WTC11 (cell line): Measurements from ENCODE around the gene ACBD6. TPM values are rescaled to one million over a fixed set of nuclear protein-coding genes. Genes with fewer than 3 reads are reported as not detected.

Source experiments
- ATAC-seq: fragments of 200-7000 bp; cut with Tn5 transposase; 2 replicates; pipeline ENCODE4 v1.10.0; 2021; ENCODE audit warnings: mild to moderate bottlenecking, moderate library complexity
- CTCF ChIA-PET: fragments of 300-600 bp; sonication (Branson Sonifier 250); formaldehyde crosslinking; loops from one replicate; lab custom pipeline; 2021; ENCODE audit warnings: antibody characterized with exemption; lab: Charles Lee
- POLR2A ChIA-PET: fragments of 350-600 bp; sonication (Branson Sonifier 250); formaldehyde crosslinking; loops from one replicate; lab custom pipeline; 2021; ENCODE audit warnings: antibody characterized with exemption; lab: Charles Lee
- DNase-seq: peaks from one replicate; pipeline ENCODE4 v3.0.0; 2021; ENCODE audit warnings: low spot score
- H3K27ac Mint-ChIP-seq: 2 replicates; pipeline ENCODE4 v1.8.0; 2021; ENCODE audit warnings: mixed read lengths
- H3K27me3 Mint-ChIP-seq: 2 replicates; pipeline ENCODE4 v1.8.0; 2021; ENCODE audit warnings: low read depth, mild to moderate bottlenecking, moderate library complexity, mixed read lengths
- H3K36me3 Mint-ChIP-seq: 2 replicates; pipeline ENCODE4 v1.8.0; 2021; ENCODE audit warnings: mixed read lengths
- H3K4me1 Mint-ChIP-seq: 2 replicates; pipeline ENCODE4 v1.8.0; 2022; ENCODE audit warnings: mixed read lengths
- H3K4me3 Mint-ChIP-seq: 2 replicates; pipeline ENCODE4 v1.8.0; 2021; ENCODE audit warnings: mild to moderate bottlenecking, moderate library complexity, mixed read lengths
- H3K9me3 Mint-ChIP-seq: 2 replicates; pipeline ENCODE4 v1.8.0; 2021; ENCODE audit warnings: mixed read lengths
- AFF4 ChIP-seq: sonication (generic); formaldehyde crosslinking; IDR thresholded peaks from 2 replicates; pipeline ENCODE4 v1.8.1; 2023; ENCODE audit warnings: mild to moderate bottlenecking, missing genetic modification reagents, borderline replicate concordance
- ATF2 ChIP-seq: sonication (generic); formaldehyde crosslinking; IDR thresholded peaks from 2 replicates; pipeline ENCODE4 v1.8.1; 2022; ENCODE audit warnings: low read depth, missing genetic modification reagents, borderline replicate concordance
- ELF4 ChIP-seq: sonication (generic); formaldehyde crosslinking; IDR thresholded peaks from 2 replicates; pipeline ENCODE4 v1.8.1; 2022; ENCODE audit warnings: low read depth, mild to moderate bottlenecking, moderate library complexity, missing genetic modification reagents
- EMX1 ChIP-seq: fragments of 250-450 bp; sonication (Bioruptor Pico); IDR thresholded peaks from 2 replicates; pipeline ENCODE4 v1.8.0; 2021; ENCODE audit warnings: mild to moderate bottlenecking
- ESRRA ChIP-seq: sonication (generic); formaldehyde crosslinking; IDR thresholded peaks from 2 replicates; pipeline ENCODE4 v1.8.1; 2022; ENCODE audit warnings: mild to moderate bottlenecking, missing genetic modification reagents, borderline replicate concordance
- FOXK1 ChIP-seq: sonication (generic); formaldehyde crosslinking; IDR thresholded peaks from 2 replicates; pipeline ENCODE4 v1.8.0; 2022; ENCODE audit warnings: mild to moderate bottlenecking, moderate library complexity, missing genetic modification reagents
- FOXP4 ChIP-seq: sonication (generic); formaldehyde crosslinking; IDR thresholded peaks from 2 replicates; pipeline ENCODE4 v1.8.0; 2022; ENCODE audit warnings: mild to moderate bottlenecking, missing genetic modification reagents
- GRHL2 ChIP-seq: fragments of 250-450 bp; sonication (Bioruptor Pico); IDR thresholded peaks from 2 replicates; pipeline ENCODE4 v1.8.0; 2022; ENCODE audit warnings: mild to moderate bottlenecking, moderate library complexity; ENCODE audit not compliant: insufficient replicate concordance, severe bottlenecking
- NFE2L1 ChIP-seq: sonication (generic); formaldehyde crosslinking; IDR thresholded peaks from 2 replicates; pipeline ENCODE4 v1.8.1; 2023; ENCODE audit warnings: missing genetic modification reagents
- TEAD4 ChIP-seq: sonication (generic); formaldehyde crosslinking; IDR thresholded peaks from 2 replicates; pipeline ENCODE4 v1.8.0; 2022; ENCODE audit warnings: mild to moderate bottlenecking, missing genetic modification reagents
- USF1 ChIP-seq: sonication (generic); formaldehyde crosslinking; IDR thresholded peaks from 2 replicates; pipeline ENCODE4 v1.8.0; 2022; ENCODE audit warnings: mild to moderate bottlenecking, missing genetic modification reagents
- USF2 ChIP-seq: sonication (generic); formaldehyde crosslinking; IDR thresholded peaks from 2 replicates; pipeline ENCODE4 v1.8.1; 2023; ENCODE audit warnings: mild to moderate bottlenecking, missing genetic modification reagents, moderate library complexity
- ZNF138 ChIP-seq: sonication (generic); formaldehyde crosslinking; conservative IDR thresholded peaks from 2 replicates; pipeline ENCODE4 v1.8.1; 2022; ENCODE audit warnings: mild to moderate bottlenecking, moderate library complexity, missing genetic modification reagents
- ZNF317 ChIP-seq: sonication (generic); formaldehyde crosslinking; IDR thresholded peaks from 2 replicates; pipeline ENCODE4 v1.8.1; 2023; ENCODE audit warnings: low read depth, mild to moderate bottlenecking, moderate library complexity, missing genetic modification reagents, borderline replicate concordance
- ZNF423 ChIP-seq: fragments of 250-450 bp; sonication (Bioruptor Pico); IDR thresholded peaks from 2 replicates; pipeline ENCODE4 v2.1.2; 2022; ENCODE audit warnings: mild to moderate bottlenecking, moderate library complexity
- ZNF512 ChIP-seq: sonication (generic); formaldehyde crosslinking; IDR thresholded peaks from 2 replicates; pipeline ENCODE4 v1.8.1; 2022; ENCODE audit warnings: missing genetic modification reagents, borderline replicate concordance
- ZNF532 ChIP-seq: fragments of 250-450 bp; sonication (Bioruptor Pico); IDR thresholded peaks from 2 replicates; pipeline ENCODE4 v1.9.0; 2021; ENCODE audit warnings: mild to moderate bottlenecking, borderline replicate concordance
- ZSCAN18 ChIP-seq: fragments of 250-450 bp; sonication (Bioruptor Pico); IDR thresholded peaks from 2 replicates; pipeline ENCODE4 v2.1.2; 2022; ENCODE audit warnings: mild to moderate bottlenecking, moderate library complexity
- total RNA-seq: library from RNA; stranded (reverse); gene quantifications from 3 replicates; pipeline ENCODE4 v1.2.3, GENCODE V29; 2021

Gene ACBD6
- total RNA-seq, 1 experiment from 2014 or later: 53.5 TPM

GRCh38 chr1:180352588-180352987 lies 149.8 kb downstream of the ACBD6 start:
- TF ChIP-seq ATF2 (CRISPR knock-in tag) (no peak), USF2 (CRISPR knock-in tag) (no peak), EMX1 (CRISPR knock-in tag) (no peak), USF1 (CRISPR knock-in tag) (no peak), GRHL2 (CRISPR knock-in tag) (no peak), ELF4 (CRISPR knock-in tag) (no peak), ZNF532 (CRISPR knock-in tag) (no peak), FOXK1 (CRISPR knock-in tag) (no peak), NFE2L1 (CRISPR knock-in tag) (no peak), AFF4 (no peak)
- TF ChIP-seq, all 79 proteins: peak for 0
- H3K27ac Mint-ChIP-seq: no peak overlapping the region
- H3K27me3 Mint-ChIP-seq: no peaks in the 10 kb centered on the region

GRCh38 chr1:180352021-180352420 lies 150.4 kb downstream of the ACBD6 start:
- ChIA-PET POLR2A (no interaction called here), CTCF (no interaction called here)
- Mint-ChIP-seq H3K27me3 (no peaks in the 10 kb centered on the region), H3K27ac (no peak overlapping the region), H3K36me3 (no peaks in the 10 kb centered on the region), H3K4me1 (peaks cover 20% of the 10 kb centered on the region), H3K4me3 (no peak overlapping the region), H3K9me3 (no peaks in the 10 kb centered on the region)
- DNase-seq (no peak), ATAC-seq (no peak)
- no peak for TF ChIP-seq ZNF423 (CRISPR knock-in tag)
- no peak for TF ChIP-seq ZNF512 (CRISPR knock-in tag)
- no peak for TF ChIP-seq TEAD4 (CRISPR knock-in tag)
- TF ChIP-seq ZSCAN18 (CRISPR knock-in tag): no peak
- no peak for TF ChIP-seq ESRRA (CRISPR knock-in tag)
- no peak for TF ChIP-seq ZNF138 (CRISPR knock-in tag)
- no peak for TF ChIP-seq ZNF317 (CRISPR knock-in tag)
- TF ChIP-seq FOXP4 (CRISPR knock-in tag): no peak
- TF ChIP-seq EMX1 (CRISPR knock-in tag): no peak

More at GRCh38 chr1:180352588-180352987, 149.8 kb downstream of the ACBD6 start:
- no peak for ATAC-seq
- Mint-ChIP-seq H3K4me1 (peaks cover 20% of the 10 kb centered on the region), H3K4me3 (no peak overlapping the region), H3K9me3 (no peaks in the 10 kb centered on the region), H3K36me3 (no peaks in the 10 kb centered on the region)
- POLR2A ChIA-PET: no interaction called here
- DNase-seq: no peak
- CTCF ChIA-PET: interaction anchor here (2.0 kb wide), 1 partner anchor 165 kb away, joined by 7 read pairs; no protein-coding TSS in a partner anchor
